Cardiac fibroblast (primary cell): ENCODE measurements around the gene VAV1.

Experiments
- DNase-seq, 2 donors: peaks; one replicate each; pipeline versions ENCODE4 v3.0.0 to v3.0.0-alpha.2; 2010; ENCODE audit warnings: low read depth in 2 of 2
- H3K4me3 ChIP-seq, 2 donors: replicated peaks in 1 of 2; 1 replicate in 1 of 2; 2 replicates in 1 of 2; pipeline ENCODE4 v1.5.1; 2011; ENCODE audit warnings: low read depth in 2 of 2, low read length in 2 of 2, mild to moderate bottlenecking in 2 of 2, moderate library complexity in 1 of 2
- TF ChIP-seq, protein P1 (sequence below): IDR thresholded peaks from one replicate; pipeline ENCODE4 v1.5.1; 2011; ENCODE audit warnings: low read depth, mild to moderate bottlenecking, low read length, inconsistent platforms

VAV1 gene

DNA sequence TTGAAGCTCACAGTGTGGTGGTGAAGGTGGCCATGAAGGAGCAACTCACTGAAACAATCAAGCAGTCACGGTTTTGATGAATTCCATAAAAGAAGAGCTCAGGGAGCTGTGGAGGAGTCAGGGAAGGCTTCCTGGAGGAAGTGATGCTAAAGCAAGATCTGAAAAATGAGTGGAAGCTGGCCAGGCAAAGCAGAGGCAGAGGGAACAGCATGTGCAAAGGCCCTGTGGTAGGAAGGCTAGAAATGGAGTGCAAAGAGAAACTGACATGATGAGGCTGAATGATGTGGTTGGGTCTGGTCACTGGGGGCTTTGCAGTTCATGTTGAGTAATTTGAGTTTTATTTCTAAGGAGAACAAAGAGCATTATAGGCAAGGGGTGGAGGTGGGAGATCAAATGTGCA is 121.8 kb downstream of the VAV1 start:
- no peak for DNase-seq
- TF ChIP-seq, protein P1, sequence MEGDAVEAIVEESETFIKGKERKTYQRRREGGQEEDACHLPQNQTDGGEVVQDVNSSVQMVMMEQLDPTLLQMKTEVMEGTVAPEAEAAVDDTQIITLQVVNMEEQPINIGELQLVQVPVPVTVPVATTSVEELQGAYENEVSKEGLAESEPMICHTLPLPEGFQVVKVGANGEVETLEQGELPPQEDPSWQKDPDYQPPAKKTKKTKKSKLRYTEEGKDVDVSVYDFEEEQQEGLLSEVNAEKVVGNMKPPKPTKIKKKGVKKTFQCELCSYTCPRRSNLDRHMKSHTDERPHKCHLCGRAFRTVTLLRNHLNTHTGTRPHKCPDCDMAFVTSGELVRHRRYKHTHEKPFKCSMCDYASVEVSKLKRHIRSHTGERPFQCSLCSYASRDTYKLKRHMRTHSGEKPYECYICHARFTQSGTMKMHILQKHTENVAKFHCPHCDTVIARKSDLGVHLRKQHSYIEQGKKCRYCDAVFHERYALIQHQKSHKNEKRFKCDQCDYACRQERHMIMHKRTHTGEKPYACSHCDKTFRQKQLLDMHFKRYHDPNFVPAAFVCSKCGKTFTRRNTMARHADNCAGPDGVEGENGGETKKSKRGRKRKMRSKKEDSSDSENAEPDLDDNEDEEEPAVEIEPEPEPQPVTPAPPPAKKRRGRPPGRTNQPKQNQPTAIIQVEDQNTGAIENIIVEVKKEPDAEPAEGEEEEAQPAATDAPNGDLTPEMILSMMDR, result no peak
- H3K4me3 ChIP-seq, result no peak overlapping the region

DNA sequence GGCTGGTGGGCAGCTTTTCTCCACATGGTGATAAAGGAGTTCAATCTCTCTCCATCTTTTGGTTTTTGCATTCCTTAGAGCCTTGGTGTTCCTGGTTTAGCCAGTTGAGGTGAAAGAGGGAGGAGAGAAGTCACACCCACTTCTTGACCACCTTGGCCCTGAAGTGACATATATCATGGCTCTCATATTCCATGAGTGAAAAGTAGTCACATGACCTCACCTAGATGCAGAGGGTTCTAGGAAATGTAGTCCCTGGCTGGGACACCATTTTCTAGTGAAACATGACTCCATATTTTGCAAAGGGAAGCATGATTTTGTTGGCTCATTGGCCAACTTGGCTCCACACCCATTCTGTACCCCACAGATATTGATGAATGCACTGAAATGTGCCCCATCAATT is 130.9 kb downstream of the VAV1 start:
- TF ChIP-seq, protein P1, result no peak
- no peak for DNase-seq
- H3K4me3 ChIP-seq, result no peak overlapping the region

DNA sequence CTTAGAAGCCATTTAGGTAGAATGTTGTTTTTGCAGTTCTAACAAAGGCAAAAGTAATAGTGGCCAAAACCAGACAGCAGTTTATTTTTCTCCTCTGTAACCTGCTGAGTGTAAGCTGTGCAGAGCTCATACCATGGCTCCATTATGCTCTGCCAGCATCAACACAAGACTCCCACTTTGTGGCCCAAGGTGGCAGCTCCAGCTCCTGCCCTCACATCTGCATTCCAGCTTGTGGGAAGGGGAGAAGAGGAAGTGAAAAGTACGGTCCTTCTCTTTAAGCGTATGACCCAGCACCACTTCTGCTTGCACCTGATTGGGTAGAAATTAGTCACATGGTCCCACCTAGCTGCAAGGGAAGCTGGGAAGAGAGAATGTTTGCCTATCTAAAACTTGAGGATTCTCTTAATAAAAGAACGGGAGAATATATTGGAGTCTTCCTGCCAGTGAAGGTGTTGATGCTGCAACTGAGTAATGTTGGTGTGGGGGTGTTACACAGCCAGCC is 134.1 kb downstream of the VAV1 start:
- DNase-seq, result no peak
- TF ChIP-seq, protein P1, result no peak
- no peak overlapping the region for H3K4me3 ChIP-seq
